ENCODE results near the gene THBS1. TPM values are rescaled to one million over a fixed set of nuclear protein-coding genes. Genes with fewer than 3 reads are reported as not detected.

Gene THBS1
- total RNA-seq, 1 experiment from 2014 or later, result 305 TPM

GRCh38 chr15:39629906-39630305 is 49.0 kb downstream of the THBS1 start:
- no peaks in the 10 kb centered on the region for H3K79me2 ChIP-seq (ENCODE audit: low read length)
- DNase-seq, result peak; percentile 59
- peaks cover 8% of the 10 kb centered on the region for H3F3A ChIP-seq (ENCODE audit: low read length, unreplicated experiment)
- intact Hi-C loops (cut with micrococcal nuclease), result loop anchor here (1.0 to 5.0 kb wide), 3 partner anchors 11 to 48 kb away; partner anchors contain the start of gene THBS1
- peak overlapping the region; percentile 82 for H3K27ac ChIP-seq (ENCODE audit: low read length)
- no TSS peak for BruUV-seq (replicated peaks)
- no peaks in the 10 kb centered on the region for H3K27me3 ChIP-seq (ENCODE audit: low read length)
- peak overlapping the region; percentile 23 for H3K4me2 ChIP-seq (ENCODE audit: low read length)
- no peaks in the 10 kb centered on the region for H3K9me3 ChIP-seq (ENCODE audit: low read length)
- H3K4me1 ChIP-seq (ENCODE audit: insufficient read depth, low read length), result peaks cover 48% of the 10 kb centered on the region
- no peaks in the 10 kb centered on the region for H4K20me1 ChIP-seq (ENCODE audit: low read length)
- no peaks in the 10 kb centered on the region for H3K9me2 ChIP-seq (replicated peaks; ENCODE audit: low read length)
- POLR2A ChIA-PET (ENCODE audit: unreplicated experiment), result interaction anchor here (0.6 kb wide), 1 partner anchor 743 kb away, joined by 4 read pairs; no protein-coding TSS in a partner anchor
- no peak overlapping the region for H2AFZ ChIP-seq (ENCODE audit: low read length)
- no peaks in the 10 kb centered on the region for H3K36me3 ChIP-seq (ENCODE audit: low read depth, low read length)
- peak; percentile 54 for ATAC-seq
- peak overlapping the region; percentile 23 for H3K9ac ChIP-seq (ENCODE audit: low read length)
- H3K4me3 ChIP-seq (ENCODE audit: low read length), result no peak overlapping the region
- CTCF ChIA-PET, result interaction anchor here (0.8 to 1.0 kb wide), 3 partner anchors 11 to 47 kb away, joined by 3 to 7 read pairs (median 3); no protein-coding TSS in a partner anchor
- no peak for TF ChIP-seq EZH2phosphoT487 (IDR thresholded peaks at IDR 0.05; ENCODE audit: borderline replicate concordance, low read length)
- TF ChIP-seq CTCF (conservative IDR thresholded peaks at IDR 0.05; ENCODE audit: low read depth, low read length), result no peak

- CTCF ChIA-PET, result no interaction called here
- BruUV-seq (replicated peaks), result no TSS peak
- ATAC-seq, result no peak
Measured at GRCh38 chr15:39631357-39631756, 50.5 kb downstream of the THBS1 start.

GRCh38 chr15:39638041-39638440 is 57.2 kb downstream of the THBS1 start:
- Histone ChIP-seq H3K4me3 (ENCODE audit: low read length) (no peak overlapping the region), H3K9ac (ENCODE audit: low read length) (no peak overlapping the region), H3K27me3 (ENCODE audit: low read length) (no peaks in the 10 kb centered on the region), H3K4me2 (ENCODE audit: low read length) (no peak overlapping the region), H3K4me1 (ENCODE audit: insufficient read depth, low read length) (peaks cover 29% of the 10 kb centered on the region), H3K27ac (ENCODE audit: low read length) (no peak overlapping the region), H3K79me2 (ENCODE audit: low read length) (no peaks in the 10 kb centered on the region), H3K9me3 (ENCODE audit: low read length) (no peaks in the 10 kb centered on the region), H3K36me3 (ENCODE audit: low read depth, low read length) (no peaks in the 10 kb centered on the region), H3F3A (ENCODE audit: low read length, unreplicated experiment) (peaks cover 15% of the 10 kb centered on the region), H3K9me2 (replicated peaks; ENCODE audit: low read length) (no peaks in the 10 kb centered on the region), H2AFZ (ENCODE audit: low read length) (no peak overlapping the region), H4K20me1 (ENCODE audit: low read length) (no peaks in the 10 kb centered on the region)
- no TSS peak for BruUV-seq (replicated peaks)
- no peak for ATAC-seq
- intact Hi-C loops (cut with micrococcal nuclease), result no loop called here
- DNase-seq, result no peak
- ChIA-PET CTCF (no interaction called here), POLR2A (ENCODE audit: unreplicated experiment) (no interaction called here)
- no peak for TF ChIP-seq EZH2phosphoT487 (IDR thresholded peaks at IDR 0.05; ENCODE audit: borderline replicate concordance, low read length)
- TF ChIP-seq CTCF (conservative IDR thresholded peaks at IDR 0.05; ENCODE audit: low read depth, low read length), result no peak
- TF ChIP-seq EZH2 (IDR thresholded peaks at IDR 0.05; ENCODE audit: low read length, unreplicated experiment), result no peak

More at GRCh38 chr15:39631357-39631756, 50.5 kb downstream of the THBS1 start:
- Histone ChIP-seq H3F3A (ENCODE audit: low read length, unreplicated experiment) (peaks cover 8% of the 10 kb centered on the region), H3K36me3 (ENCODE audit: low read depth, low read length) (no peaks in the 10 kb centered on the region), H3K27ac (ENCODE audit: low read length) (no peak overlapping the region), H3K9me3 (ENCODE audit: low read length) (no peaks in the 10 kb centered on the region), H2AFZ (ENCODE audit: low read length) (no peak overlapping the region), H3K4me3 (ENCODE audit: low read length) (no peak overlapping the region), H3K4me1 (ENCODE audit: insufficient read depth, low read length) (peaks cover 35% of the 10 kb centered on the region), H3K79me2 (ENCODE audit: low read length) (no peaks in the 10 kb centered on the region), H3K4me2 (ENCODE audit: low read length) (no peak overlapping the region), H3K27me3 (ENCODE audit: low read length) (no peaks in the 10 kb centered on the region), H3K9me2 (replicated peaks; ENCODE audit: low read length) (no peaks in the 10 kb centered on the region), H3K9ac (ENCODE audit: low read length) (no peak overlapping the region), H4K20me1 (ENCODE audit: low read length) (no peaks in the 10 kb centered on the region)
- DNase-seq, result peak; percentile 37
- TF ChIP-seq CTCF (conservative IDR thresholded peaks at IDR 0.05; ENCODE audit: low read depth, low read length), result peak; percentile 18; the same call in 1 of the 2 replicates
- TF ChIP-seq EZH2 (IDR thresholded peaks at IDR 0.05; ENCODE audit: low read length, unreplicated experiment), result no peak
- intact Hi-C loops (cut with micrococcal nuclease), result no loop called here
- POLR2A ChIA-PET (ENCODE audit: unreplicated experiment), result no interaction called here

All from PC-3 (cell line).